HG03196 (cell line): Measurements from ENCODE around the gene ADPGK.
"Not testable (repeated sequence)": the region's sequence is repeated elsewhere in the genome, so short reads cannot be mapped to it uniquely, and the experiment has no call there.

Source experiments
- ATAC-seq: cut with Tn5 transposase; IDR thresholded peaks from one replicate; pipeline ENCODE4 v1.9.1; 2021; ENCODE audit not compliant: unreplicated experiment

ADPGK gene

DNA sequence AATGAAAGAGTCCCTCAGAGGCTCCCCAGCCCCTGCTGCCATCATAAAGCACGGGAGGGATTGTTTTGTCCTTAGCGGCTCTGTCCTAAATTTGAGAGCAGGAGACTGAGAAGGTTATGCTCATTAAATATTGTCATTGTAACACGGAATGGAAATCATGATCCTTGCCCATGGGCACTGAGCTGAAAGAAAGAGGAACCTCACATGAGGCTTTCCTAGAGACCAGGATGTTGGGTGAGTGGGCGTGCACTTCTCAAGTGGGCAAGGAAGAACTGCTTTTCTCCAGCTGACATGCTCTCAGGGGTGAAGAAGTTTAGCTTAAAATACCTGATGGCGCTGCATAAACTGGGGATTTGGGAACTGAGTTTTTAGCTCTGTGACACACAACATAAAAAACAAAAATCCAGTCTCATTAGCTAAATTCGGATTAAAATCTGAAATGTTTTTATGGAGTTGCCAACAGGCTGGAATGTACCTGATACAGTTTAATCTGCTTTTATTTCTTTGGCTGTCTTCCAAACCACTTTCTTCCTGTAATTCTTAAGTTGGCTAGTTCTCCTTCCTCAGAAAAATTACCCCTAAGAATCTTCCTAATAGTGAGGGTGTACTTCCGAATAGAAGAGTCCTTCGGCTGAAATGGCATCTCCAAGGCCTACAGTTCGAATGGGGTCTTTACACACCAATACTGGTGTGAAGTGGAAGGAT is 31.7 kb downstream of the ADPGK start:
- ATAC-seq, result no peak

DNA sequence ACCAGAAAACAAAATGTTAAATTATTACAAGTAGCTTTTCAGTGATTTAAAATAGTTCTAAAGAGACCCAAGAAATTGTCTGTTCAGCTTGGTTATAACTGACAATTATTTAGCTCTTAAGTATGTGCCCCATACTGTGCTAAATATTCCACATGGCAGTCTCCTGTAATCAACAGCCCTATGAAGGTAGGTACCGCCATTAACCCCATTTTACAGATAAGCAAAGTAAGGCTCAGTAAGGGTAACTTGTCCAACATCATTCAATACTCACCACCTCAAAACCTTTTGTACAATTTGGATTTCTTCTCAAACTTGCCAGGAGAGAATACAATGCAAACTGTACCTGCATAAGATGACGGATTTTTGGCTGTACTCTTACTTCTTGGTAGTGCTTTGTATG is 33.9 kb downstream of the ADPGK start:
- no peak for ATAC-seq

DNA sequence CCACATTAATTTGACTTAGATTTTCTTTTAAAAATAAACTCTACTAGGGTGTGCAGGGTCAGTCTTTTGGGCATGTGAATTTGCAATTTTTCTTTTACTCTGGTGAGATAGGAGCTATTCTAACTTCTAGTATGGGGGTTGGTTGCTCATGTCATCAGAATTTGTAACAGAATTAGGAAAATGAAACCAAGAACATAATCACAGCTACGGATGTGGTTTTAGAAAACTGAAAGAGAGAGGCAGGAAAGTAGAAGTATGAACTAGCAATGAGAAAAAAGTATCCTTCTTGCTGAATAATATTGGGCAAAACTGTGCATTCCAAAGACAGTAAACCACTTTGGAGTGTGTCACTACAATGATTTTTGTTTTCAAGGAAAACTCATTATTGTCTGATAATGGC is 43.3 kb downstream of the ADPGK start:
- ATAC-seq, result peak; percentile 84

DNA sequence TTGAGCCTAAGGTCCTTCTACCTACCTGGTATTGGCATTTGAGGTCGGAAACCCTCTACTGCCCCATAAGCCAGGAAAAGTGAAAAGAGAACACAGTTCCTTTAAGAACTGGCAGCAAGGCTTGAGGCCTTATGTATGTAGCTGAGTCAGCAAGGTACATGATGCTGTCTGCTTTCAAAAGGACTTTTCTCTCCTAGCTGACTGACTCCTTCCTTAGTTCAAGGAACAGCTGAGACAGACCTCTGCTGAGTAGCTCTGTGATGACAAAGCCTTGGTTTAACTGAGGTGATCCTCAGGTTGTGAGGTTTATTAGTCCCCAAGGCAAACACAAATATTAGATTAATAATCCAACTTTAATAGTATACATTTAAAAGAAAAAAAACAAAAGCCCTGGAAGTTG is 45.8 kb downstream of the ADPGK start:
- ATAC-seq, result no peak

DNA sequence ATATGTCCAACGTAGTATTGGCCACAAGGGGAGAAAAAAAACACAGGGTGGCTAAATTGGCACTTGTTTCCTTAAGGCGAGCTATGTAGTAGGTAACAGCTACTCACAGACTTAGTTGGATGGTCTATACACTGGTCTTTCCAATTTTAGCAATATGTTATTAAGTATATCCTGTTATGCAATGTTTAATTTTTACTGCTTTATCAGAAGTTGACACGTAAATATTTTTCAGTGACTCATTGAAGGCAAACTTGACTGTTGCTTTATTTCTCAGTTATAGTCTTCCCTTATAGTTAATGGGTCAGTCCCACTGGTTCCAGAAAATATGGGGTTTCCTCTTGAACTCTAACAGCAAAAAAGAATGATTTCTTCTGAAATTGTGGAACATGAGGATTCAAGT is 46.5 kb downstream of the ADPGK start:
- ATAC-seq, result no peak

DNA sequence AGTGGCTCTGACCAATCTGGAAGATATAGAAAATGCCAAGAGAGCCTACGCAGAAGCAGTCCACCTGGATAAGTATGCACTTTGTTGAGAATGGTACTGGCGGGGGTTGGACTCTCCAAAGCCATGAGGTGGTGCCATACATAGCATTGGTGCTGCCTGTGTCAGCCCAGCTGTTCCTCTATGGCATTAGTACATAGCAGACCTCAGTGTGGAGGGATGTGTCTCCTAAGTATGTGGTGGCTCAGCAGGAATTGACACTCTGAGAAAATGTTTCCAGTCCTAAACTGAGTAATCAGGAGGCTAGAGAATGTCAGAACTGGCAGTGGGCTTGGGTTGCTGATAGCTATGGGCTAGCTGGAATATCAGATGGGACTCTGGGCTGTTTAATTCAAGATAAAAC is 48.4 kb downstream of the ADPGK start:
- ATAC-seq, result no peak

DNA sequence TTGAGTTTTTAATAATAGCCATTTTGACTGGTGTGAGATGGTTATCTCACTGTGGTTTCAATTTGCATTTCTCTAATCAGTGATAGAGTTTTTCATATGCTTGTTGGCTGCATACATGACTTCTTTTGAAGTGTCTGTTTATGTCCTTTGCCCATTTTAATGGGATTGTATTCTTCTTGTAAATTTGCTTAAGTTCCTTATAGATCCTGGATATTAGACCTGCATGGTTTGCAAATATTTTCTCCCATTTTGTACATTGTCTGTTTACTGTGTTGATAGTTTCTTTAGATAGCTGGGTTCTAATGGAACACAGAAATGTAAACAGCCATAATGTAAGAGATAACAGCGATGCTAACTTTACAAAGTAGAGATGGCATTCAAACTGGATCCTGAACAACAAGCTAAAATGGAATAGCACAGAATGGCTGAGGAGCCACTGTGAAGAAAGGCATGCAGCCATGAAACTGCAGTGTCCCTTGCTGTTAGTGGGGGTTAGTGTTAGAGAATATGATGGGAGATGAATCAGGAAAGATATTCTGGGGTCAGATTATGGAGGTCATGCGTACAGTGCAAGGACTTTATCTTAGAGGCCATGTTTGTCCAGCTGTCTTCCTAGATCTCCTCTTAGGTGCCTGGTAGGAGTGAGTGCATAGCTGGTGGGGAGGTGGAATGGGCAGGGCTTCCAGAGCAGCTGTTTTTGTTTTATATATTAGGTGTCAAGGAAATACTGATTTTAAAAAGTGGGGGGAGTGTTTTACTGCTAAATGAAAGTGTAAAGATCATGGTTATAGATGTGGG is 49.4 kb downstream of the ADPGK start:
- no peak for ATAC-seq

DNA sequence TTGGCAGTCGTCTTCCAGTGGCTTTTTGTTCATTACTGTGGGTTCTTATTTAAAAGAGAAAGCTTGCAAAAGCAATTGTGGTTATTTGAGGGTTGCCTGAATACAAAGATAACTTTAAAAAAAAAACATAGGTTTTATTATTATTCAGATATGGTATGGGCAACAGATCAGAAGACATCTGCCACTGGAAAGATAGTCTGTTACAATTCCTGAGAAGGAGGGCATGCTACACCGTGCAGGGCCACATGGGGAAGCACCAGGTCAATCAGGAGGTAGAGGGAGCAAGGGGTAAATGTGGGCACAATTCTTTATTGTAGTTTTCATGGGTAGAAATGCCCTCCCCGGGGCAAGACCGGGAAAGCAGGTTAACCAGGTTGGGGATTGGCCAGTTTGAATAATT is 51.0 kb downstream of the ADPGK start:
- ATAC-seq, result no peak

DNA sequence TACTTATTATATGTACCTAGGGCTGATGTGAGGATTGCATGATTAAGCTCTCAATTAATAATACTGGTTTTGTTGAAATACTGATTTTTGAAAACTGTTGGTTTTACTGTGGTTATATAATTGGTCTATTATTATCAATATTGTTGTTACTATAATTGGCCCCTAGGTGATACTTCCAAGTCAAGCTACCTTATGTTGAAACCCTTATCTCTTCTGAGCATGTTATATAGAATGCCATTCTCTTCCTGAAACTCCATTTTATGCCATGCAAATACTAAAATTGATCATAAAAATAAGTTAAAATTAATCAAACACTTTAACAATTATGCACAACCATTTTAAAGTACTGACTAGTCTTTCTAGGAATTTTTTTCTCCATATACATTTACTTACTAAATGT is 51.5 kb downstream of the ADPGK start:
- no peak for ATAC-seq

DNA sequence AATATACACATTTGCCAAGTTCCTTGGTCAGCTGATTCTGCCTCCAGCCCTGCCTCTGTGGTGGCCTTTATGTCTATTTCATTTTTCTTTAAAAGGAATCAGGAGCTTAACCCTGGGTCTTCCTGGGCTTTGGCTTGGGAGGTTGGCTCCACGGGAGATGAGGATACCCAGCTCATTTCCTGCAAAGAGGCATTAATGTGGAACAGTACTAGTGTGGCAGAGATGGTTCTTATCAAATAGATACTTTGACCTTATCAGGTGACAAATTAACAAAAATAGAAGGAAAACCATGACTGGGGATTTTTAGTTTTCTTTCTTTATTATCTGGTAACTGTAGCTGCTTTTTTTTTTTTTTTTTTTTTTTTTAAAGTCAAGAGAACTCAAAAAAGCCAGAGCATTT is 54.7 kb downstream of the ADPGK start:
- no peak for ATAC-seq

DNA sequence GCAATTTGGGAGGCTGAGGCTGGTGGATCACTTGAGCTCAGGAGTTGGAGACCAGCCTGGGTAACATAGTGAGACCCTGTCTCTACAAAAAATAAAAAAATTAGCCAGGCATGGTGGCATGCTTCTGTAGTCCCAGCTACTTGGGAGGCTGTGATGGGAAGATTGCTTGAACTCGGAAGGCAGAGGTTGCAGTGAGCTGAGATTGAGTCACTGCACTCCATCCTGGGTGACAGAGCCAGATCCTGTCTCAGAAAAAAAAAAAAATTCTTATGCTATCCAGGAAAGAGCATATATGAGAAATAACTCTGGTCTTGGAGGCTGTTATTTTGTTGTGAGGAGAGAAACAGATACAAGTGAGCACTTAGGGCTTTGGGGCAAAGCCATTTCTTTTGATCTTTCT is 55.3 kb downstream of the ADPGK start:
- not testable (repeated sequence) for ATAC-seq

DNA sequence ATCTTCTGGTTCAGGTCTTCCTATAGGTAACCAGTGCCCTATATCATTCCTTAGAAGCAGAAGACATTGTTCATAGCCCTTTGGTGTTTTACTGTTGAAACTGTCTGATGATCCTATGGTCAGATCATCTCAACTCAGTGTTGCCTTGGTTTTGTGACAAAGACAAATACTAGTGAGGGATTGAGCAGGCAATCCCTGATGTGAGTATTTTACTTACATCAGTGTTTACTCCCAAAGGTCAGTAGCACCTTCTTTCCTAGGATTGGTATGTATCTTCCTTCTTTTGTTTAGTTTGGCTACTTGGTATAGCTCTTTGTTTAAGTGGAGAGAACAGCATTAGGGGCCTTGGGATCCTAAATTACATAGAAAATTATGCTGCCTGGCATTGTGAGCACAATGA is 56.4 kb downstream of the ADPGK start:
- ATAC-seq, result no peak

DNA sequence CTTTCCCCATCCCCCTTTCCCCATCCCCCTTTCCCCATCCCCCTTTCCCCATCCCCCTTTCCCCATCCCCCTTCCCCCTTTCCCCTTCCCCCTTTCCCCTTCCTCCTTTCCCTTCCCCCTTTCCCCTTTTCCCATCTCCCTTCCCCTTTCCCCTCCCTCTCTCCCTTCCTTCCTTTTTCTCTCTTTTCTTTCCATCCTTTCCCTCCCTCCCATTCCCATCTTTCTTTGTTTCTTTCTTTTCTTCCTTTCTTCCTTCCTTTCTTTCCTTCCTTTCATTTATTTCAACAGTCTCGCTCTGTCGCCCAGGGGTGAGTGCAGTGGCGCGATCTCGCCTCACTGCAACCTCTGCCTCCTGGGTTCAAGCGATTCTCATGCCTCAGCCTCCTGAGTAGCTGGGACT is 57.7 kb downstream of the ADPGK start:
- not testable (repeated sequence) for ATAC-seq

DNA sequence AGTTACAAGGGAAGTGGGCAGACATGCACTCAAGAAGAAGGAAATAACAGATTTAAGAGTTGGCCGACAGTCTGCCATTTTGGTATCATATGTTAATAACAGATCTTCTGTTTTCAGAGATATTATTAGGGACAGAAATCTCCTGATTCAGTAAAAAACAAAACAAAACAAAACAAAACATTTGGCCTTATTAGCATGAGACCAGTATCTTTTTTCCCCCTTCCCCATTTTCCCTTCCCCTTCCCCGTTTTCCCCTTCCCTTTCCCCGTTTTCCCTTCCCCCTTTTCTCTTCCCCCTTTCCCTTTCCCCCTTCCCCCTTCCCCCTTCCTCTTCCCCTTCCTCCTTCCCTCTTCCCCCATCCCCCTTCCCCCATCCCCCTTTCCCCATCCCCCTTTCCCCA is 58.1 kb downstream of the ADPGK start:
- no peak for ATAC-seq

DNA sequence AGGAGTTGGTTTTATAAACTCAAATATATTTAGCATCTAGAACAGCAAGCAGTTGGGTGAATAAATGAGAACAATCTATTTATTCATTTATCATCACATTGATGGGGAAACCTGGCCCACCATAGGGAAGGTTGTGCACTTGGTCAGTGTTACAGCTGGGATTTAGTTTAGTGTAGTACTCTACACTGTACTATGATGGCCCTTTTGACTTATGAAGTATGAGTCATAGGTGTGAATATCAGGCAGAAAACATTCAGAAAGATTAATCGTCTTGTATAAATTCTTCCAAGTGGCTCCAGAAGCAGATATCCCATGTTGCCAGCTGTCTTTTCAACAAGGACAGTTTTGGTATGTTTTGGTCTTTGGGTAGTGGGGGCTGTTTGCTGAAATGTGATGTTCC is 59.5 kb downstream of the ADPGK start:
- ATAC-seq, result no peak

DNA sequence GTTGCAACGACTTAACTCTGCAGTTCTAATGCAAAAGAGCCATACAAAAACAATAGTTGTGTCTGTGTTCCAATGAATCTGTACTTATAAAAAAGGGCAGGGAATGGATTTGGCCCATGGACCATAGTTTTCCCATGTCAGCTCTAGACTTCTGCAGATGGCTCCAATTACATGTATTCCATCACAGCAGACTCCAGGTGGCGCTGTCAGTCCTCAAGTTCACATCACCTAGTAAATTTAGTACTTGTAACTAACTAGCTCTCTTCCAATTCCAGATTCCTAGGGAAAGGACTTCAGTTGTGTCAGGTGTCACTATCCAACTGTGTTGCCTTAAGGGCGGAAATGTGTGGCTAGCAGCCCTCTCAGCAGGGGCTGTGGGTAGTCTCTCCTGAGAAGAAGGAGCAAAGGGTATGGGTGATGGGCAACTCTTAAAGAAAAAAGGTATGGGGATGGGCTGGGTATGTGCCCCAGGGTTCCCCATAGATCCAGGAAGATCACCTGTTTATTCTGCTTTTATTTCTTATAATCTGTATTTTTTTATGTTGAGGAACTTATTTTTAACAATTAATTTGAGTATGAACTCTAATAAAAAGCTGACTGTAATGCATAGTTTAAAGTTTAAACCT is 61.4 kb downstream of the ADPGK start:
- ATAC-seq, result no peak

DNA sequence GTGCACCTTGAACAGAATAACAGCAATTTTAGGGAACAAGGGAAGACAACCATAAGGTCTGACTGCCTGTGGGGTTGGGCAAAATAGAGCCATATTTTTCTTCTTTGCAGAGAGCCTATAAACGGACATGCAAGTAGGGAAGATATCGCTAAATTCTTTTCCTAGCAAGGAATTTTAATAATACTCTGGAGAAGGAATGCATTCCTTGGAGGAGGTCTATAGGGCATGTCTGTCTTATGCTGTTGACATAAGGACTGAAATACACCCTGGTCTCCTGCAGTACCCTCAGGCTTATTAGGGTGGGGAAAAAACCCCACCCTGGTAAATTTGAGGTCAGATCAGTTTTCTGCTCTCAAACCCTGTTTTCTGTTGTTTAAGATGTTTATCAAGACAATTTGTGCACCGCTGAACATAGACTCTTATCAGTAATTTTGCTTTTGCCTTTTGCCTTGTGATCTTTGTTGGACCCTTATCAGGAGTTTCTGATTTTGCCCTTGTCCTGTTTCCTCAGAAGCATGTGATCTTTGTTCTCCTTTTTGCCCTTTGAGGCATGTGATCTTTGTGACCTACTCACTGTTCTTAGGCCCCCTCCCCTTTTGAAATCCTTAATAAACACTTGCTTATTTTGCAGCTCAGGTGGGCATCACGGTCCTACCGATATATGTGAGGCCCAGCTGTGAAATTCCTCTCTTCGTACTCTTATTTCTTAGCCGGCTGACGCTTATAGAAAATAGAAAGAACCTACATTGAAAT is 74.8 kb downstream of the ADPGK start:
- not testable (repeated sequence) for ATAC-seq

DNA sequence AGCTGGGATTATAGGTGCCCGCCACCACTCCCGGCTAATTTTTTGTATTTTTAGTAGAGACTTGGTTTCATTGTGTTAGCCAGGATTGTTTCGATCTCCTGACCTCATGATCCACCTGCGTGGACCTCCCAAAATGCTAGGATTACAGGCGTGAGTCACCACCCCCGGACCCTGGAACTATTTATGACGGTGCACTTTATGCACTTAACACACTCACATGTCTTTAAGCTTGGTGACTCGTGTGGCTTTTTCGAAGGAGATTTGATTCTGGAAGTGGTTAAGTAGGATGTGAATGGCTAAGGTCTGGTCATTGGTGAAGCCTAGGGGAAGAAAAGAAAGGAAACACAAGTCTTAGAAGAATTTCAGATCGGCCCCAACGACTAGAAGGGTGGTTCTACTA is 77.3 kb downstream of the ADPGK start:
- ATAC-seq, result no peak
